BJ (cell line): Measurements from ENCODE around the gene ALOXE3. TPM values are rescaled to one million over a fixed set of nuclear protein-coding genes. Genes with fewer than 3 reads are reported as not detected.

Source experiments
- CTCF ChIA-PET: fragments of 350-600 bp; formaldehyde crosslinking; extraction: SDS; loops from one replicate; lab custom pipeline; 2021; ENCODE audit warnings: antibody characterized with exemption, inconsistent platforms; lab: Yijun Ruan, JAX
- POLR2A ChIA-PET: fragments of 300-600 bp; sonication (Branson Sonifier 250); formaldehyde crosslinking; extraction: SDS; loops from one replicate; lab custom pipeline; 2021; ENCODE audit warnings: antibody characterized with exemption; lab: Charles Lee
- DNase-seq: peaks from one replicate; pipeline ENCODE4 v3.0.0-alpha.2; 2011; ENCODE audit warnings: low read depth
- H3K27me3 ChIP-seq: 2 replicates; pipeline ENCODE4 v1.6.0; 2011; ENCODE audit warnings: low read length; ENCODE audit not compliant: control insufficient read depth, insufficient read depth
- H3K36me3 ChIP-seq: 2 replicates; pipeline ENCODE4 v1.5.1; 2011; ENCODE audit warnings: low read length; ENCODE audit not compliant: control insufficient read depth, insufficient read depth
- H3K4me3 ChIP-seq: 2 replicates; pipeline ENCODE4 v1.5.1; 2011; ENCODE audit warnings: low read depth, mild to moderate bottlenecking, control low read depth, low read length
- polyA plus RNA-seq: library from polyadenylated mRNA; depleted of rRNA; stranded (reverse); fragments of >200 nt; gene quantifications from 2 replicates; pipeline ENCODE4 v1.2.3, GENCODE V29; 2011
- TF ChIP-seq, protein P1 (sequence below): IDR thresholded peaks from 2 replicates; pipeline ENCODE4 v1.5.1; 2011; ENCODE audit warnings: low read depth, mild to moderate bottlenecking, control low read depth, inconsistent platforms, low read length, moderate library complexity; ENCODE audit not compliant: insufficient read depth

The ALOXE3 gene
- polyA plus RNA-seq, 1 experiment = 0.10 TPM

DNA sequence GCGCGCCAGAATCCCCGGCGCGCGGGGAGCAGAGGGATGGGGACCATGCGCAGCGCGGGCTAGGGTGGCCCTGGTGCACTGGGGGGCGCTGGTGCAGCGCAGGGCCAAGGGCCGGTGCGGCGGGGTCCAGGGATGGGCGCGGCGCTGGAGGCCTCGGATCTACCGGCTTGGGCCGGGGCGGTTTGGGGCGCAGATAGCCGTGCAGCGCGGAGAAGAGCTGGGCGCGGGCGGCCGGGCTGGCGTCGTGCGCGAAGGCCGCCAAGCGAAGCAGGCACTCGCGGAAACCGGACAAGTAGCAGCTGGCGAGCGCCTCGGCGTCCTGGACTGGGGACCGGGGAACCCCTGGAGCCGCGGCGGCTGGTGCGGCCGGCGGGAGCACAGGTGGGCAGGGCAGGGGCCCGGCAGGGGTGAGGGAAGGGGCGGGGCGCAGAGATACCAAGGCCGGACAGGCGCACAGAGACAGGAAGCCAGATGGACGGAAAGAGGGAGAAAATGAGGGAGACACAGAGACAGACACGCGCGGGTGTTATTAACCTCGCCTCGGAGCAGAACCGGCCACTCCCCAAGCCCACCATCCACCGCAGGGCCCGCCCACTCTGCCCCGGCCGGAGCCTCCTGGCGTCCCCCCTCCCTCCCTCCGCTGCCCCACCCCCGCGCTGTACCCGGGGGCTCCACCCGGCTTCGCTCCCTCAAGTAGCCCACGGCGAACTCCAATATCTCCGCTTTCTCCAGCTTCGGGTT is 3.5 kb upstream of the ALOXE3 start:
- H3K36me3 ChIP-seq = no peaks in the 10 kb centered on the region
- TF ChIP-seq, protein P1, sequence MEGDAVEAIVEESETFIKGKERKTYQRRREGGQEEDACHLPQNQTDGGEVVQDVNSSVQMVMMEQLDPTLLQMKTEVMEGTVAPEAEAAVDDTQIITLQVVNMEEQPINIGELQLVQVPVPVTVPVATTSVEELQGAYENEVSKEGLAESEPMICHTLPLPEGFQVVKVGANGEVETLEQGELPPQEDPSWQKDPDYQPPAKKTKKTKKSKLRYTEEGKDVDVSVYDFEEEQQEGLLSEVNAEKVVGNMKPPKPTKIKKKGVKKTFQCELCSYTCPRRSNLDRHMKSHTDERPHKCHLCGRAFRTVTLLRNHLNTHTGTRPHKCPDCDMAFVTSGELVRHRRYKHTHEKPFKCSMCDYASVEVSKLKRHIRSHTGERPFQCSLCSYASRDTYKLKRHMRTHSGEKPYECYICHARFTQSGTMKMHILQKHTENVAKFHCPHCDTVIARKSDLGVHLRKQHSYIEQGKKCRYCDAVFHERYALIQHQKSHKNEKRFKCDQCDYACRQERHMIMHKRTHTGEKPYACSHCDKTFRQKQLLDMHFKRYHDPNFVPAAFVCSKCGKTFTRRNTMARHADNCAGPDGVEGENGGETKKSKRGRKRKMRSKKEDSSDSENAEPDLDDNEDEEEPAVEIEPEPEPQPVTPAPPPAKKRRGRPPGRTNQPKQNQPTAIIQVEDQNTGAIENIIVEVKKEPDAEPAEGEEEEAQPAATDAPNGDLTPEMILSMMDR = peak; percentile 34
- DNase-seq = no peak
- ChIA-PET CTCF (interaction anchor here (0.7 to 2.4 kb wide), 7 partner anchors 11 to 286 kb away, joined by 3 to 9 read pairs (median 4); no protein-coding TSS in a partner anchor), POLR2A (no interaction called here)
- H3K4me3 ChIP-seq = peak overlapping the region; percentile 59
- no peaks in the 10 kb centered on the region; the same call in 1 of the 2 replicates for H3K27me3 ChIP-seq

DNA sequence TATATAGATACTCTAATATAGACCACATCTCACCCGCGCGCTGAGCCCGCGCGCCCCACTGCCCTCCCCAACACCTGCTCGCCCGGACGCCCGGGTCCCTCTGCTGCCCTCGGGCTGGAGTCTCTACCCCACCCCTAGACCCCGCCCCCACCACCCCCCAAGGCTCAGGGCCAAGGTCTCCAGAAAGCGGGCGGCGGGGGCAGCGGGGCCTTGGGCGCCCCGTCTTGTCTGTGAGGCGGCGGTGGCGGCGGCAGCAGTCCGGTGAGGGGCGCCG is 3.0 kb upstream of the ALOXE3 start:
- Histone ChIP-seq H3K36me3 (no peaks in the 10 kb centered on the region), H3K27me3 (peaks cover 4% of the 10 kb centered on the region), H3K4me3 (peak overlapping the region; percentile 59)
- POLR2A ChIA-PET = no interaction called here
- CTCF ChIA-PET = interaction anchor here (1.4 to 2.4 kb wide), 3 partner anchors 11 to 180 kb away, joined by 4 to 9 read pairs (median 6); no protein-coding TSS in a partner anchor
- DNase-seq = no peak
- TF ChIP-seq, protein P1 = no peak

DNA sequence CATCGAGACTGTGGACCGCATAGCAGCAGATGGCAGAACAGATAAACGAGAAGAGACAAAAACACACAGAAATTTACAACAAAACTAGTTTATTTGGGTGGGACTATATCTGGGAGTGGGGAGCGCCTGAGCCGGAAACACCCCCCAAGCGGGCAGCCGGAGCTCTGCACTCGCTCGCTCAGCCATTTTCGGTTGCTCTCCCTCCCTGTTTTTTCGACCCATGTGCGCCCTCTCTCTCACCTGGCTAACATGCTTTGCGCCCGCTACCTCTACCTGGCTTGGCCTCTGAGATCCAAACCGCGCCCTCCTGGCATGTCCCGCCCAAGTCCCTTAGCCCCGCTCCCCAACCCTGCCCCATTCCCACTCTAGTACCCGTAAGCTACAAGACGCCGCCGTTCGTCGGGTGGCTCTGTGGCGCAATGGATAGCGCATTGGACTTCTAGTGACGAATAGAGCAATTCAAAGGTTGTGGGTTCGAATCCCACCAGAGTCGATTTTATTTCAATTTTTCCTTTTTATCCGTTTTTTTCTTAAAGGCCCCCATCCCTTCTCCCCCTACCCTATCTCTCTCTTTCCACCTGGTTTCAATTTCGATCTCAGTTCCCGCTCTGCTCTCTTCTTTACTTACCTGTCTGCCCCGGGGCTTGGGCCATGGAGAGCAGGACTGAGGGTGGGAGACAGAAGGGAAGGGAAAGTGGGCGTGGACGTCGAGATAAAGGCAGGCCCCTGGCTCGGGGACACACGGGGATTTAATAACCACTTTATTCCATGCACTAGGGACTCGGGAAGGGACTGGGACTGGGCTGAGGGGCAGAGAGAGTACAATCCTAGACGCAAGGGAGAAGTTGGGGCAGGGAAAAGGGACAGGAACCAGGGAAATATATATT is 2.4 kb upstream of the ALOXE3 start:
- ChIA-PET CTCF (interaction anchor here (1.0 to 6.1 kb wide), 19 partner anchors 10 to 315 kb away, joined by 3 to 54 read pairs (median 9); partner anchors contain the start of genes NDEL1 and PER1), POLR2A (no interaction called here)
- H3K27me3 ChIP-seq = peaks cover 8% of the 10 kb centered on the region
- H3K36me3 ChIP-seq = no peaks in the 10 kb centered on the region
- TF ChIP-seq, protein P1 = peak; percentile 49
- DNase-seq = no peak
- peak overlapping the region; percentile 59 for H3K4me3 ChIP-seq

DNA sequence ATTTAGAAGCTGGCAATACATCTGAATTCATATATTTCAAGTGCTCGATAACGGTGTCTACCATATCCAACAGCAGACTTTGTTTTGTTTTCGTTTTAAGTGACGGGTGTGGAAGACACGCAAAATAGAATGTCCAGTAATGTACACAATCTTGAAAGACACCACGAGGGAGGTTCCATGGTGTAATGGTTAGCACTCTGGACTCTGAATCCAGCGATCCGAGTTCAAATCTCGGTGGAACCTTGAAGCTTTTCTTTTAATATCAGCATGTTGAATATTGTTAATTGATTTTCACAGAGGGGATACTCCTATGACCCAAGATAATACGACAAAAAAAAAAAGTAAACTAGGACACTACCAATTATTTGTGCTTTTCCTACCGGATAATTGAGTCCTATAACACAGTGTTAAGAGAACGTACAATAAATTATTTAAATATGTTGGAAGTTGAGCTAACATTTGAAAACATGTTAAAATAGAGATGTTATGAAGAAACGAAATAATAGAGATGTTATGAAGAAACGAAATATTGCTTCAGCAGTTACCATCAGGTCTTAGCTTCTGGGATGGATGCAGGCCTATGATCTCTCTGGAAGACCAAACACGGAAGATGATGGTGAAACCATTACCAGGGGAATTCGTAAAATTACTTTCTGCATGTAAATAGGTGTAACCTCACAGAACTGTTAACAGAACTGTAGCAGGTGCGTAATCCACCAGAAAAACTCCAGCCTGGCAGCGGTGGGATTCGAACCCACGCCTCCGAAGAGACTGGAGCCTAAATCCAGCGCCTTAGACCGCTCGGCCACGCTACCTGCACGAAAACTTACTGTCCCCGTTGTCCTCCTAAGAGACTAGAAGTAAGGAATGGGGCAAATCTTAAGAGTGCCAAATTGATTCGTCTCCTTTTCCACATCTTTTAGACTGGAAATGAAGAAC is 1.5 kb upstream of the ALOXE3 start:
- POLR2A ChIA-PET = interaction anchor here (0.6 to 1.1 kb wide), 2 partner anchors 18 to 376 kb away, joined by 3 to 16 read pairs; no protein-coding TSS in a partner anchor
- no peaks in the 10 kb centered on the region for H3K36me3 ChIP-seq
- peaks cover 11% of the 10 kb centered on the region for H3K27me3 ChIP-seq
- CTCF ChIA-PET = interaction anchor here (0.6 to 6.1 kb wide), 40 partner anchors 9 to 1068 kb away, joined by 3 to 54 read pairs (median 4); partner anchors contain the start of genes ALOX12B, AURKB, CTC1 and NDEL1
- peak; percentile 68 for DNase-seq
- TF ChIP-seq, protein P1 = no peak
- H3K4me3 ChIP-seq = peak overlapping the region; percentile 59
